ENCODE data around the gene BRWD1.

- TF ChIP-seq, protein P1, sequence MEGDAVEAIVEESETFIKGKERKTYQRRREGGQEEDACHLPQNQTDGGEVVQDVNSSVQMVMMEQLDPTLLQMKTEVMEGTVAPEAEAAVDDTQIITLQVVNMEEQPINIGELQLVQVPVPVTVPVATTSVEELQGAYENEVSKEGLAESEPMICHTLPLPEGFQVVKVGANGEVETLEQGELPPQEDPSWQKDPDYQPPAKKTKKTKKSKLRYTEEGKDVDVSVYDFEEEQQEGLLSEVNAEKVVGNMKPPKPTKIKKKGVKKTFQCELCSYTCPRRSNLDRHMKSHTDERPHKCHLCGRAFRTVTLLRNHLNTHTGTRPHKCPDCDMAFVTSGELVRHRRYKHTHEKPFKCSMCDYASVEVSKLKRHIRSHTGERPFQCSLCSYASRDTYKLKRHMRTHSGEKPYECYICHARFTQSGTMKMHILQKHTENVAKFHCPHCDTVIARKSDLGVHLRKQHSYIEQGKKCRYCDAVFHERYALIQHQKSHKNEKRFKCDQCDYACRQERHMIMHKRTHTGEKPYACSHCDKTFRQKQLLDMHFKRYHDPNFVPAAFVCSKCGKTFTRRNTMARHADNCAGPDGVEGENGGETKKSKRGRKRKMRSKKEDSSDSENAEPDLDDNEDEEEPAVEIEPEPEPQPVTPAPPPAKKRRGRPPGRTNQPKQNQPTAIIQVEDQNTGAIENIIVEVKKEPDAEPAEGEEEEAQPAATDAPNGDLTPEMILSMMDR (IDR thresholded peaks at IDR 0.05), result no peak
- TF ChIP-seq POLR2AphosphoS5 (IDR thresholded peaks at IDR 0.05), result no peak
- no peak for TF ChIP-seq POLR2A (IDR thresholded peaks at IDR 0.05; ENCODE audit: low read depth)
Observed at GRCh38 chr21:39251326-39251725, 62.1 kb downstream of the BRWD1 start.

All from esophagus muscularis mucosa (tissue), 3 donors.